ENCODE measurements around the gene BARHL1.

Gene BARHL1

GRCh38 chr9:132578367-132578932 is 4.0 kb upstream of the BARHL1 start:
- no peak overlapping the region for H3K4me3 ChIP-seq (ENCODE audit: low read depth, low read length)
- DNase-seq (ENCODE audit: low read depth) = no peak
- TF ChIP-seq CTCF (IDR thresholded peaks at IDR 0.05; ENCODE audit: control insufficient read depth, extremely low read depth, insufficient read depth) = no peak

GRCh38 chr9:132579427-132579798 is 3.0 kb upstream of the BARHL1 start:
- TF ChIP-seq CTCF (IDR thresholded peaks at IDR 0.05; ENCODE audit: control insufficient read depth, extremely low read depth, insufficient read depth) = no peak
- no peak overlapping the region for H3K4me3 ChIP-seq (ENCODE audit: low read depth, low read length)
- no peak for DNase-seq (ENCODE audit: low read depth)

GRCh38 chr9:132582786-132583583 is 579 bp downstream of the BARHL1 start:
- TF ChIP-seq CTCF (IDR thresholded peaks at IDR 0.05; ENCODE audit: control insufficient read depth, extremely low read depth, insufficient read depth) = no peak
- no peak for DNase-seq (ENCODE audit: low read depth)
- no peak overlapping the region for H3K4me3 ChIP-seq (ENCODE audit: low read depth, low read length)

DNA sequence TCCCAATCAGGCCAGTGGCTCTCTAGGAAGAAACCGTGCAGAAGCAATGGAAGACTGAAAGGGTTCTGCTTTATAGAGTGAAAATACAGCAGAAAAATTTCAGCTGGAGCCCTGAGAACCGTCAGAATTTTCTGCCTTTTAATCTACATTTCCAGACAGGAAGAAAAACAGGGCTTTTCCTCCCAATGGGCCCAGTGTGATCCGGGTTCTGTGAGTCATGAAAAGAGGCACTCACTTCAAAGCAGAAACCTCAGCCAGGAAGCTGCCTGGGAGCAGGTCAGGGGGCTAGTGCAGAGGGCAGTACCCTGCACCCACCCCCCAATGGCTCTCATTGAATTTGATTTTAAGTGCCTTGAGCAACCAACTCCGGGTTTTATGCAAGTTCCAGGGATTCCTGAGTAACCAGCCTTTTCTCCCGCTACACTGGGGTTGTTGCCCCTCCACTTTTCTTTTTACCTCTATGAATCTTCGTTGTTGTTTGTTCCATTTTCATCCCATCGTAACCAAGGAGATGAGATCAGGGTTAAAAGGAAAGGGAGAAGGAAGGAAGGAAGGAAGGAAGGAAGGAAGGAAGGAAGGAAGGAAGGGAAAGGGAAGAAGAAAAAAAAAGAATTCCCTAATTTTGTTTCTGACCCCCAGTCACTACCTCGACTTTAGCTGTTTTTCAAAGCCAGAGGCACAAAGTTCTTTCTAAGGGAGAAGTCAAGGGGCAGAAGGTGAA is 1.3 kb downstream of the BARHL1 start:
- no peak overlapping the region for H3K4me3 ChIP-seq (ENCODE audit: low read depth, low read length)
- no peak for DNase-seq (ENCODE audit: low read depth)
- no peak for TF ChIP-seq CTCF (IDR thresholded peaks at IDR 0.05; ENCODE audit: control insufficient read depth, extremely low read depth, insufficient read depth)

DNA sequence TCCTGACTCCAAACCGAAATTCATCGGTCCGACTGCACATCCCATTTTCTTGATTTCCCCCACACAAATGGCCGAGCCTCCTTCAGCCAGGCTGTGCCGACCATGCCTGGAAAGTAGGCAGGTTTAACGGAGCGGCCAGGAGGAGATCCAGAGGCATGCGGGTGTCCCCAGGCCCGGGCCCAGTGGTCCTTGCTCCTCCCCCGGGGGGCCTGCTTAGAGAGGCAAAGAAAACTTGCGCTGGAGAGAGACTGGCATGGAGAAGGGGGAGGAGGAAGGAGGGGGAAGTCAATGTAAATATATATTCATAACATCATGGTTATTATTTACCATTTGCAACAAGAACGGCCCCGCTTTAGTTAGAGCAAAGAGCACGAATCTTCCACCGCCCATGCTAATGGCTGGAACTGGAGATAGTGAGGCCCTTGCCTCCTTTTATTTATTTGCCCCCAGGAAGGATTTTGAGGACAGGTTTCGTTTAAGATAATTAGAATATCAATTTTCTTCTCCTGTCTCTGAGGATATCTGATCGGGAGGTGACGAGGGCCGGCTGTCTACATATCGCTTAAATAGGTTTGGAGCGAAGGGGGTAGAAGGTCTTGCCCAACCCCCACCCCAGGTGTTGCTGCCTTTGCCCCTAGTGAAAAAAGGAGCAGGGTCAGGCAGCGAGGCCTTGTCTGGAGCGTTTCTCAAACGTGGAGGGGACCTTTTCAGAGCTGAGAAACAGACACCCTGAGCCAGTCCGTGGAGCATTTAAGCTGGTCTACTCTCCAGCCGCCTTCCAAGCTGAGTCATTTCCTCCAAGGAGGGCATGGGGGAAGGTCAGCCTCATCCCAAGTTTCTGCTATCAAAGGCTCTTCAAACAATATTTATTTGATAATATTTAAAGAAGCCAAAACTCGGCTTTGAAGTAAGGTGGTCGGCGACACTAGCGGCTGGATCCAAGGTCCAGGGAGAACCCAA is 2.5 kb downstream of the BARHL1 start:
- no peak for TF ChIP-seq CTCF (IDR thresholded peaks at IDR 0.05; ENCODE audit: control insufficient read depth, extremely low read depth, insufficient read depth)
- no peak overlapping the region for H3K4me3 ChIP-seq (ENCODE audit: low read depth, low read length)
- DNase-seq (ENCODE audit: low read depth) = no peak

All from LNCaP clone FGC (cell line).